GM12873 (cell line): ENCODE data around the gene RGL1.

Source experiments
- TF ChIP-seq, protein P1 (sequence below): IDR thresholded peaks from 2 replicates; pipeline ENCODE4 v1.5.1; 2012; ENCODE audit warnings: low read depth, mild to moderate bottlenecking, moderate library complexity, low read length, control low read depth; ENCODE audit not compliant: insufficient read depth; ENCODE audit errors: missing control alignments

RGL1 gene

GRCh38 chr1:183961132-183961531 lies 156.2 kb downstream of the RGL1 start:
- TF ChIP-seq, protein P1, sequence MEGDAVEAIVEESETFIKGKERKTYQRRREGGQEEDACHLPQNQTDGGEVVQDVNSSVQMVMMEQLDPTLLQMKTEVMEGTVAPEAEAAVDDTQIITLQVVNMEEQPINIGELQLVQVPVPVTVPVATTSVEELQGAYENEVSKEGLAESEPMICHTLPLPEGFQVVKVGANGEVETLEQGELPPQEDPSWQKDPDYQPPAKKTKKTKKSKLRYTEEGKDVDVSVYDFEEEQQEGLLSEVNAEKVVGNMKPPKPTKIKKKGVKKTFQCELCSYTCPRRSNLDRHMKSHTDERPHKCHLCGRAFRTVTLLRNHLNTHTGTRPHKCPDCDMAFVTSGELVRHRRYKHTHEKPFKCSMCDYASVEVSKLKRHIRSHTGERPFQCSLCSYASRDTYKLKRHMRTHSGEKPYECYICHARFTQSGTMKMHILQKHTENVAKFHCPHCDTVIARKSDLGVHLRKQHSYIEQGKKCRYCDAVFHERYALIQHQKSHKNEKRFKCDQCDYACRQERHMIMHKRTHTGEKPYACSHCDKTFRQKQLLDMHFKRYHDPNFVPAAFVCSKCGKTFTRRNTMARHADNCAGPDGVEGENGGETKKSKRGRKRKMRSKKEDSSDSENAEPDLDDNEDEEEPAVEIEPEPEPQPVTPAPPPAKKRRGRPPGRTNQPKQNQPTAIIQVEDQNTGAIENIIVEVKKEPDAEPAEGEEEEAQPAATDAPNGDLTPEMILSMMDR = no peak

GRCh38 chr1:183962903-183963302 lies 158.0 kb downstream of the RGL1 start:
- TF ChIP-seq, protein P1 = no peak

DNA sequence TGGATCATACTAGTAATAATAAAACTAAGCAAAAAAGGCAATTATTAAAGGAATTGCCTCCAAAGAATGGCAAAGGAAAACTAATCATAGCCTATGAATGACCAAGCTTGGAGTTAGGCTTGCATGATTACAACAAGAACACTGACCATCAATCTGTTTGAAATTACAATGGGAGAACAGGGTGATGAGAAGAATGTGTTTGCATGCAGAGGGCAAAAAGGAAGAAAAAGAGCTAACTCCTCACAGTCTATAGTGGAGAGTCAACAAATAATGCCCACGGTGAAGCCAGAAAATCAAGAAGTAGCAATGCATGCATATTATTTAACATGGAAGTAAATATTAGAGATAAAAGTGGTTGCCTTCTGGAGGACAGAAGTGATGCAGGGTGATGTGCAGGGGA lies 160.8 kb downstream of the RGL1 start:
- TF ChIP-seq, protein P1 = no peak

DNA sequence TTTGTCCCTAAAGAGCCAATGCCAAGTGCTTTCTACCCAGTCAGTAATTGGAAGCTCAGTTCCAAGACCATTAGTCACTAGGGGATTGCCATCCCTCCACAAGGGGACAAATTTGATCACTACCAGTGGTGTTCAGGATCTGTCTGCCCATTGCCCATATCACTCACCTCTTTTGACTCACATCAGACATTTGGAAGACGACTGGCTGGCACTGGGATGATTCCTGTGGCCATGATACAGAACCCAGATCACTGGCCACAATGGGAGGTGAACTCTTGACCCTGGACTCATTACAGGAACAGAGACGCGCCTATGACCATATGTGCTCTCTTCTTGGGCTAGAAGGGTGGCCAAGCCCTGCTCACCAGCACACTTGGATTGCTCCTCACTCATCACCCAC lies 161.6 kb downstream of the RGL1 start:
- TF ChIP-seq, protein P1 = no peak

DNA sequence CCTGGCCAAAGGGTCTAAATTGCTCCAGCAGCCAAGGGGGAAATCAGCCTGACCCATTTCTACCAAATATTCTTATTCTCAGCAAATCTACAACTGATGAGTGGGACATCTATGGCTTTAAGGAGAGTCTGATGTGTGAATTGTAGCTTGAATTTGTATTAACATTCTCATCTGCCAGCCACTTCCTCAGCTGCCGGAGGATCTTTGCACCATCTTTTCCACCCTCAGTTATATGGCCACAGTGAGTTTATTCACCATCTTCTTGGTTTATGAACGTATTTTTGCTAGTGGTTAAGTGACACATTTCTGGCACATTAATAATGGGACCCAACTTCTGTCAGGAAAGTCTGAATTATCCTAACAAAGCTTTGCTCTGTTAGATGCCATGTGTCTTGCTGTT lies 163.0 kb downstream of the RGL1 start:
- TF ChIP-seq, protein P1 = no peak

- TF ChIP-seq, protein P1 = no peak
Observed at GRCh38 chr1:183968386-183968785, 163.5 kb downstream of the RGL1 start.

GRCh38 chr1:183970516-183971300 lies 165.8 kb downstream of the RGL1 start:
- TF ChIP-seq, protein P1 = no peak
